ENCODE data around the gene KRT80. TPM values are rescaled to one million over a fixed set of nuclear protein-coding genes. Genes with fewer than 3 reads are reported as not detected.
A peak's percentile ranks its signal among the peaks of the same experiment; 100 is the strongest.

KRT80 gene
- total and polyA plus RNA-seq, 2 donors (not counting 3 experiments of a cell fraction or from before 2014, with no cell fraction given) = 13.6 to 23.7 TPM

- peak overlapping the region; percentile 87 for H3K9ac ChIP-seq (replicated peaks; ENCODE audit: extremely low read depth, insufficient read depth, low read length)
- intact Hi-C loops (cut with micrococcal nuclease) = loop anchor here (1.0 kb wide), 1 partner anchor 21 kb away; no protein-coding TSS in a partner anchor
- TF ChIP-seq CTCF (IDR thresholded peaks at IDR 0.05; ENCODE audit: extremely low read depth in 1 of 2, insufficient read depth in 1 of 2, low read depth in 1 of 2, low read length in 2 of 2) (no peak), JUN (IDR thresholded peaks at IDR 0.05; ENCODE audit: borderline replicate concordance, insufficient read depth, insufficient read length, low read depth) (no peak), FOS (IDR thresholded peaks at IDR 0.05; ENCODE audit: borderline replicate concordance, insufficient read depth, low read length) (no peak), POLR2AphosphoS5 (IDR thresholded peaks at IDR 0.05; ENCODE audit: insufficient read depth, low read depth, low read length) (no peak), GATA2 (IDR thresholded peaks at IDR 0.05; ENCODE audit: insufficient read depth, insufficient read length, low read depth, low read length) (no peak), MAX (IDR thresholded peaks at IDR 0.05; ENCODE audit: insufficient read depth, insufficient read length) (no peak), POLR2A (IDR thresholded peaks at IDR 0.05; ENCODE audit: low read depth, low read length) (no peak), MYC (IDR thresholded peaks at IDR 0.05; ENCODE audit: low read depth, low read length) (no peak), EZH2 (IDR thresholded peaks at IDR 0.05; ENCODE audit: borderline replicate concordance, low read depth, low read length, severe bottlenecking) (no peak)
- peak overlapping the region; percentile 98 for H3K27ac ChIP-seq (ENCODE audit: insufficient read depth, low read depth, low read length)
- H3K36me3 ChIP-seq (ENCODE audit: control insufficient read depth in 2 of 2, extremely low read depth in 1 of 2, insufficient read depth in 2 of 2, low read length in 2 of 2) = no peaks in the 10 kb centered on the region
- ChIA-PET POLR2A (interaction anchor here (0.6 to 1.0 kb wide), 3 partner anchors 122 to 786 kb away, joined by 3 to 10 read pairs (median 6); no protein-coding TSS in a partner anchor), CTCF (interaction anchor here (0.6 to 2.4 kb wide), 27 partner anchors 9 to 861 kb away, joined by 3 to 23 read pairs (median 4); partner anchors contain the start of gene KRT80)
- peak overlapping the region; percentile 11 for H3K4me2 ChIP-seq (ENCODE audit: insufficient read depth, low read length)
- H3K27me3 ChIP-seq (ENCODE audit: control insufficient read depth in 2 of 2, insufficient read depth in 2 of 2, low read length in 2 of 2) = no peaks in the 10 kb centered on the region
- no peaks in the 10 kb centered on the region for H3K9me1 ChIP-seq (replicated peaks; ENCODE audit: control insufficient read depth, extremely low read depth, insufficient read depth, low read length)
- H3K4me3 ChIP-seq (replicated peaks in 1 of 3; ENCODE audit: insufficient read depth in 1 of 3, low read depth in 1 of 3, low read length in 3 of 3) = no peak overlapping the region
- no peaks in the 10 kb centered on the region for H3K79me2 ChIP-seq (ENCODE audit: control insufficient read depth, insufficient read depth, low read length)
- FAIRE-seq = no peak
- no peaks in the 10 kb centered on the region for H4K20me1 ChIP-seq (replicated peaks; ENCODE audit: control insufficient read depth, extremely low read depth, insufficient read depth, low read length)
- peaks cover 23% of the 10 kb centered on the region for H3K4me1 ChIP-seq (ENCODE audit: control insufficient read depth, extremely low read depth, insufficient read depth, low read length)
- no peaks in the 10 kb centered on the region for H3K9me3 ChIP-seq (replicated peaks; ENCODE audit: control insufficient read depth, insufficient read depth, low read length)
- dilution Hi-C loops (cut with MboI; ENCODE audit: extremely low pct_ligation_motif_present, low sequenced_read_pairs) = no loop called here
- no peak for DNase-seq (ENCODE audit: low read depth, low spot score)
- TSS peak; percentile 76 for BruUV-seq (replicated peaks)
- peak overlapping the region; percentile 24 for H2AFZ ChIP-seq (ENCODE audit: low read depth, low read length)
Observed at GRCh38 chr12:52146822-52147366, 44.9 kb downstream of the KRT80 start.

All from endothelial cell of umbilical vein (primary cell).